K562 (cell line): ENCODE results near the gene ZNF672. TPM values are rescaled to one million over a fixed set of nuclear protein-coding genes. Genes with fewer than 3 reads are reported as not detected.

Source experiments
- ATAC-seq: fragments of 200-7000 bp; cut with Tn5 transposase; 3 replicates; pipeline ENCODE4 v1.9.1; 2020; ENCODE audit warnings: moderate library complexity
- BruUV-seq: library from RNA; stranded (reverse); fragments of 400-500 nt; replicated peaks from 2 replicates; lab custom pipeline; 2021; lab: Mats Ljungman, UMichigan
- CTCF ChIA-PET: fragments of 300-600 bp; formaldehyde crosslinking; extraction: SDS; loops from one replicate; lab custom pipeline; 2021; ENCODE audit warnings: low intra/inter-chr PET ratio; lab: Yijun Ruan, JAX
- POLR2A ChIA-PET: fragments of 300-600, 350-650 bp; sonication (Branson Sonifier 250); formaldehyde crosslinking; extraction: SDS; loops from one replicate; lab custom pipeline; 2021; ENCODE audit warnings: antibody characterized with exemption, inconsistent platforms; lab: Yijun Ruan, JAX
- DNase-seq, 4 experiments: peaks; one replicate each; pipeline versions ENCODE4 v3.0.0 to v3.0.0-alpha.2; 2011 to 2018; ENCODE audit warnings: low spot score in 3 of 4, mixed read lengths in 3 of 4; ENCODE audit errors: extremely low read depth in 1 of 4
- FAIRE-seq: peaks from 2 replicates; lab custom pipeline; 2011; peaks lifted over from hg19 to GRCh38; lab: Jason Lieb, UNC
- H2AFZ ChIP-seq: 2 replicates; pipeline ENCODE4 v1.6.0; 2011; ENCODE audit warnings: low read depth, low read length, control low read depth, inconsistent platforms
- H3K27ac ChIP-seq: fragments of 200-600 bp; 3 replicates; pipeline ENCODE4 v1.8.0; 2011; ENCODE audit warnings: low read depth, mild to moderate bottlenecking, control low read depth, inconsistent platforms, low read length, moderate library complexity, mixed read lengths; ENCODE audit errors: extremely low read depth
- H3K27me3 ChIP-seq, 2 experiments: fragments of 300-600 bp in 1 of 2; 2 replicates in 1 of 2; 3 replicates in 1 of 2; pipeline versions ENCODE4 v1.6.0 to v1.8.0; 2011; ENCODE audit warnings: inconsistent platforms in 2 of 2, low read length in 2 of 2, mild to moderate bottlenecking in 1 of 2, mixed read lengths in 1 of 2, moderate library complexity in 1 of 2; ENCODE audit not compliant: control insufficient read depth in 2 of 2, insufficient read depth in 2 of 2
- H3K36me3 ChIP-seq: fragments of 300-600 bp; 3 replicates; pipeline ENCODE4 v1.8.0; 2011; ENCODE audit warnings: mild to moderate bottlenecking, low read length, inconsistent platforms; ENCODE audit not compliant: control insufficient read depth, insufficient read depth
- H3K4me1 ChIP-seq, 2 experiments: fragments of 200-600 bp in 1 of 2; replicated peaks in 1 of 2; 2 replicates in 1 of 2; 3 replicates in 1 of 2; pipeline versions ENCODE4 v1.5.1 to v1.8.0; 2011; ENCODE audit warnings: inconsistent platforms in 2 of 2, low read length in 2 of 2, mild to moderate bottlenecking in 1 of 2, mixed read lengths in 1 of 2, moderate library complexity in 1 of 2; ENCODE audit not compliant: control insufficient read depth in 2 of 2, insufficient read depth in 2 of 2
- H3K4me2 ChIP-seq: 2 replicates; pipeline ENCODE4 v1.6.1; 2011; ENCODE audit warnings: low read length, control low read depth, inconsistent platforms, mixed read lengths; ENCODE audit not compliant: insufficient read depth
- H3K4me3 ChIP-seq: fragments of 200-600 bp; sonication (generic), shearing (Covaris generic); 2 replicates; pipeline ENCODE4 v1.5.1; 2016; ENCODE audit warnings: control low read depth, inconsistent platforms
- H3K79me2 ChIP-seq: fragments of 200-600 bp; 3 replicates; pipeline ENCODE4 v1.8.0; 2011; ENCODE audit warnings: low read length, inconsistent platforms; ENCODE audit not compliant: control insufficient read depth, insufficient read depth
- H3K9ac ChIP-seq, 2 experiments: 2 replicates each; pipeline versions ENCODE4 v1.6.0 to v1.6.1; 2011; ENCODE audit warnings: low read depth in 2 of 2, low read length in 2 of 2, control low read depth in 1 of 2, inconsistent platforms in 1 of 2, mild to moderate bottlenecking in 1 of 2, mixed read lengths in 1 of 2; ENCODE audit not compliant: insufficient read depth in 1 of 2
- H3K9me1 ChIP-seq: one replicate; pipeline ENCODE4 v1.6.0; 2011; ENCODE audit warnings: inconsistent platforms, mild to moderate bottlenecking, low read length, moderate library complexity; ENCODE audit not compliant: control insufficient read depth, insufficient read depth
- H3K9me3 ChIP-seq: replicated peaks from 2 replicates; pipeline ENCODE4 v1.5.1; 2011; ENCODE audit warnings: low read depth, low read length, inconsistent platforms; ENCODE audit not compliant: control insufficient read depth, insufficient read depth
- H4K20me1 ChIP-seq: replicated peaks from 2 replicates; pipeline ENCODE4 v1.6.1; 2011; ENCODE audit warnings: low read length, inconsistent platforms, mixed read lengths; ENCODE audit not compliant: control insufficient read depth, insufficient read depth
- RAD21 ChIP-seq, 2 experiments: fragments of 250-450 bp in 1 of 2; fragments of 450-650 bp in 1 of 2; sonication (Bioruptor Pico) in 1 of 2; formaldehyde crosslinking in 1 of 2; IDR thresholded peaks in 1 of 2; conservative IDR thresholded peaks in 1 of 2; 2 replicates each; pipeline versions ENCODE4 v1.4.0 to v1.8.0; 2020 to 2022; ENCODE audit warnings: mild to moderate bottlenecking in 2 of 2, moderate library complexity in 1 of 2
- SMAD4 ChIP-seq: fragments of 250-450 bp; sonication (Bioruptor Pico); conservative IDR thresholded peaks from 2 replicates; pipeline ENCODE4 v1.8.0; 2021; ENCODE audit warnings: inconsistent platforms, mild to moderate bottlenecking, moderate library complexity
- SRF ChIP-seq, 2 experiments: fragments of 250-450, 450-650 bp in 1 of 2; sonication (Bioruptor Pico) in 1 of 2; sonication (generic) in 1 of 2; formaldehyde crosslinking; IDR thresholded peaks; 2 replicates each; pipeline versions ENCODE4 v1.5.0 to v1.5.1; 2020 to 2022; ENCODE audit warnings: mild to moderate bottlenecking in 1 of 2, missing genetic modification reagents in 1 of 2
- ZNF134 ChIP-seq: fragments of 250-450 bp; sonication (Bioruptor Pico); conservative IDR thresholded peaks from 2 replicates; pipeline ENCODE4 v1.4.0; 2020
- WGBS: fragments of 100-300 bp; shearing (Covaris generic); methylation state at CpG from one replicate; pipeline ENCODE4 v1.1.6; 2016; ENCODE audit warnings: low coverage, mixed read lengths; ENCODE audit not compliant: insufficient coverage; ENCODE audit errors: missing lambda C conversion rate; 5-methylcytosine and 5-hydroxymethylcytosine counted together
- in situ Hi-C: fragments of 300-500 bp; cut with MboI; formaldehyde crosslinking; loops from 4 replicates; pipeline ENCODE4 v1.15.0; 2018; ENCODE audit warnings: inconsistent platforms, mixed read lengths
- intact Hi-C: fragments of 100-400 bp; cut with micrococcal nuclease; formaldehyde crosslinking; loops from 2 replicates; pipeline ENCODE4 v1.14.2; 2022
- polyA plus RNA-seq, 8 experiments: library from polyadenylated mRNA; depleted of rRNA in 4 of 8; stranded (reverse) in 5 of 8; unstranded in 3 of 8; fragments of >200 nt; fragmentation: Nextera tagmentation in 2 of 8; fragmentation: Illumina TruSeq in 1 of 8; extraction: Ambion mirVana in 2 of 8; extraction: Trizol in 1 of 8; gene quantifications; 2 replicates each; pipeline versions ENCODE4 v1.2.1 to v1.2.3, GENCODE V29; 2011 to 2014; ENCODE audit warnings: inconsistent platforms in 1 of 8, missing spikeins in 1 of 8
- total RNA-seq, 7 experiments: library from RNA; depleted of rRNA in 6 of 7; stranded (reverse); fragments of >200 nt in 6 of 7; fragmentation: Illumina TruSeq in 2 of 7; extraction: Trizol in 2 of 7; gene quantifications; 2 replicates each; pipeline versions ENCODE4 v1.2.1 to v1.2.3, GENCODE V29; 2011 to 2021; ENCODE audit warnings: low replicate concordance in 1 of 7
- TF ChIP-seq, protein P1 (sequence below), 3 experiments: IDR thresholded peaks in 2 of 3; conservative IDR thresholded peaks in 1 of 3; 2 replicates each; pipeline ENCODE4 v1.5.1; 2011 to 2012; ENCODE audit warnings: low read length in 3 of 3, mild to moderate bottlenecking in 3 of 3, control low read depth in 2 of 3, improper control_type of control experiment in 1 of 3, inconsistent platforms in 1 of 3, low read depth in 1 of 3, mixed read lengths in 1 of 3, moderate library complexity in 1 of 3; ENCODE audit not compliant: insufficient read depth in 2 of 3

Gene ZNF672
- total and polyA plus RNA-seq, 9 of the 15 experiments (the other 6 are each of a cell fraction or from before 2014, with no cell fraction given): 1.9 to 57.9 (median 24.1) TPM

DNA sequence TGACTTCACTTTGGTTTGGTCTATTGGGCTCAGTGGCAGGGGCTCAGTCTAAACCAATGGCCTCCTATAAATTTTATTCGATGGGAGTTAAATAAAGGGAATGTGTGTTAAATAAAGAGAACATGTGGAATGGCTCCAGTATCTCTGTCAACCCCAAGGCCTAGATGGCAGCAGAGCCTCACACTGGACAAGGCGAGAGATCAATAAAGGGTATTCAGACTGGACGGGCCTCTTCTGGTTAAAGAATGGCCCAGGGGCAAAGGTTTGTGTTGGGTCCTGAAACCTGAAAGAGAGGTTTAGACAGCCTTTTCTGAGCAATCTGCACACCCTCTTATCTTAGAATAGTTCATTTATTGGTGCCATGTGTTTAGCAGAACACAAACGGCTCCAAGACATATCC, 47.0 kb upstream of the ZNF672 start:
- FAIRE-seq: no peak
- POLR2A ChIA-PET: no interaction called here

More for the DNA sequence above, 47.0 kb upstream of the ZNF672 start:
- H3K4me3 ChIP-seq: no peak overlapping the region
- no TSS peak for BruUV-seq
- peak; percentile 53; the same call in 2 of the 3 replicates for ATAC-seq
- H3K9me1 ChIP-seq: no peaks in the 10 kb centered on the region
- H3K9ac ChIP-seq: no peak overlapping the region
- H3K36me3 ChIP-seq: no peaks in the 10 kb centered on the region
- H3K4me1 ChIP-seq: no peaks in the 10 kb centered on the region
- H3K79me2 ChIP-seq: no peaks in the 10 kb centered on the region
- H3K9me3 ChIP-seq: no peaks in the 10 kb centered on the region
- intact Hi-C loops: no loop called here
- TF ChIP-seq SRF (CRISPR knock-in tag; IDR thresholded peaks at IDR 0.05) (no peak), SMAD4 (CRISPR knock-in tag) (no peak), RAD21 (CRISPR knock-in tag; conservative IDR thresholded peaks at IDR 0.05 in 1 of 2, IDR thresholded peaks at IDR 0.05 in 1 of 2) (peak in 1 of 2 experiments; percentile 32; a peak in 1 of 4 replicates), ZNF134 (CRISPR knock-in tag) (no peak)
- TF ChIP-seq, protein P1, sequence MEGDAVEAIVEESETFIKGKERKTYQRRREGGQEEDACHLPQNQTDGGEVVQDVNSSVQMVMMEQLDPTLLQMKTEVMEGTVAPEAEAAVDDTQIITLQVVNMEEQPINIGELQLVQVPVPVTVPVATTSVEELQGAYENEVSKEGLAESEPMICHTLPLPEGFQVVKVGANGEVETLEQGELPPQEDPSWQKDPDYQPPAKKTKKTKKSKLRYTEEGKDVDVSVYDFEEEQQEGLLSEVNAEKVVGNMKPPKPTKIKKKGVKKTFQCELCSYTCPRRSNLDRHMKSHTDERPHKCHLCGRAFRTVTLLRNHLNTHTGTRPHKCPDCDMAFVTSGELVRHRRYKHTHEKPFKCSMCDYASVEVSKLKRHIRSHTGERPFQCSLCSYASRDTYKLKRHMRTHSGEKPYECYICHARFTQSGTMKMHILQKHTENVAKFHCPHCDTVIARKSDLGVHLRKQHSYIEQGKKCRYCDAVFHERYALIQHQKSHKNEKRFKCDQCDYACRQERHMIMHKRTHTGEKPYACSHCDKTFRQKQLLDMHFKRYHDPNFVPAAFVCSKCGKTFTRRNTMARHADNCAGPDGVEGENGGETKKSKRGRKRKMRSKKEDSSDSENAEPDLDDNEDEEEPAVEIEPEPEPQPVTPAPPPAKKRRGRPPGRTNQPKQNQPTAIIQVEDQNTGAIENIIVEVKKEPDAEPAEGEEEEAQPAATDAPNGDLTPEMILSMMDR (IDR thresholded peaks at IDR 0.05 in 2 of 3, conservative IDR thresholded peaks at IDR 0.05 in 1 of 3; ENCODE audit: insufficient read depth in 2 of 3, low read depth in 1 of 3, low read length in 3 of 3): peak in 1 of 3 experiments; percentile 9; a peak in 1 of 6 replicates
- TF ChIP-seq, all 486 proteins: peak for 2
- CTCF ChIA-PET: no interaction called here
- in situ Hi-C loops: no loop called here
- H3K27me3 ChIP-seq: no peaks in the 10 kb centered on the region; a peak in 1 of 5 replicates
- no peak overlapping the region for H2AFZ ChIP-seq
- no peak overlapping the region for H3K27ac ChIP-seq
- no peak for DNase-seq
- H3K4me2 ChIP-seq: no peak overlapping the region
- 1% methylated on average over 4 of the region's 4 CpGs for WGBS
- no peaks in the 10 kb centered on the region for H4K20me1 ChIP-seq
